GM19397 (cell line): ENCODE data around the gene MYOF.

Source experiments
- ATAC-seq: cut with Tn5 transposase; IDR thresholded peaks from one replicate; pipeline ENCODE4 v1.9.1; 2021; ENCODE audit warnings: mild to moderate bottlenecking, moderate library complexity; ENCODE audit not compliant: unreplicated experiment

Gene MYOF, protein sequence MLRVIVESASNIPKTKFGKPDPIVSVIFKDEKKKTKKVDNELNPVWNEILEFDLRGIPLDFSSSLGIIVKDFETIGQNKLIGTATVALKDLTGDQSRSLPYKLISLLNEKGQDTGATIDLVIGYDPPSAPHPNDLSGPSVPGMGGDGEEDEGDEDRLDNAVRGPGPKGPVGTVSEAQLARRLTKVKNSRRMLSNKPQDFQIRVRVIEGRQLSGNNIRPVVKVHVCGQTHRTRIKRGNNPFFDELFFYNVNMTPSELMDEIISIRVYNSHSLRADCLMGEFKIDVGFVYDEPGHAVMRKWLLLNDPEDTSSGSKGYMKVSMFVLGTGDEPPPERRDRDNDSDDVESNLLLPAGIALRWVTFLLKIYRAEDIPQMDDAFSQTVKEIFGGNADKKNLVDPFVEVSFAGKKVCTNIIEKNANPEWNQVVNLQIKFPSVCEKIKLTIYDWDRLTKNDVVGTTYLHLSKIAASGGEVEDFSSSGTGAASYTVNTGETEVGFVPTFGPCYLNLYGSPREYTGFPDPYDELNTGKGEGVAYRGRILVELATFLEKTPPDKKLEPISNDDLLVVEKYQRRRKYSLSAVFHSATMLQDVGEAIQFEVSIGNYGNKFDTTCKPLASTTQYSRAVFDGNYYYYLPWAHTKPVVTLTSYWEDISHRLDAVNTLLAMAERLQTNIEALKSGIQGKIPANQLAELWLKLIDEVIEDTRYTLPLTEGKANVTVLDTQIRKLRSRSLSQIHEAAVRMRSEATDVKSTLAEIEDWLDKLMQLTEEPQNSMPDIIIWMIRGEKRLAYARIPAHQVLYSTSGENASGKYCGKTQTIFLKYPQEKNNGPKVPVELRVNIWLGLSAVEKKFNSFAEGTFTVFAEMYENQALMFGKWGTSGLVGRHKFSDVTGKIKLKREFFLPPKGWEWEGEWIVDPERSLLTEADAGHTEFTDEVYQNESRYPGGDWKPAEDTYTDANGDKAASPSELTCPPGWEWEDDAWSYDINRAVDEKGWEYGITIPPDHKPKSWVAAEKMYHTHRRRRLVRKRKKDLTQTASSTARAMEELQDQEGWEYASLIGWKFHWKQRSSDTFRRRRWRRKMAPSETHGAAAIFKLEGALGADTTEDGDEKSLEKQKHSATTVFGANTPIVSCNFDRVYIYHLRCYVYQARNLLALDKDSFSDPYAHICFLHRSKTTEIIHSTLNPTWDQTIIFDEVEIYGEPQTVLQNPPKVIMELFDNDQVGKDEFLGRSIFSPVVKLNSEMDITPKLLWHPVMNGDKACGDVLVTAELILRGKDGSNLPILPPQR (N-terminal part only)

DNA sequence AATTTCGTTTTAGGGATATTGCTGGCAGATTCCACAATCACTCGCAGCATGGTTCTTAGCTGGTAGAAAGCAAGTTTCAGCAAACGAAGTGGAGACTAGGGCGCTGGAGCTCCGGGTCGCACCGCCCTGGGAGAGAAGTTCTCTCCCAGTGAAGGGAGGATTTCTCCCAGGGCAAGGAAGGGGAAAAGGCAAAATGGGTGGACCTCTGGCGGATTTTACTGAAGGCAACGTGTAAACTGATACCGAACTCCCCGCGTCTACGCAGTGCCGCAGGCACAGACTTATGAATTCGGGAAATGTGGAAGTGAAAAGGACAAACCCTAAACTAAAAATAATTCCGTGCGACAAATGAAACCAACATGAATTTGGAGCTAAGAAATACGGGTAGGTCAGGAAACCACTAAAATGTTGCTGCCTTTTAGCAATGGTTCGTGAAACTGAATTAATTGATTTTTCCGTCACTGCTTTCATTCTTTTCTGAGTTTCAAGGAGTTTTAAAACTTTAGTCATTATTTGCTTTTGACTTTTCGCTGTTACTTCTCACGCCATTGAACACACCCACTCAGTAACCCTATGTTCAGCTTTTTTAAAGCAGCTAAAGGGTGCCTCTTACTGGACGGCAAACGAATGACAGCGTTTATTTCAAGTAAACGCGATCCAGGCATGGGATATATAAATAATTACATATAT lies at the start of gene MYOF:
MYOF (minus strand) TSS at position 190 of the 690 bp plus-strand sequence; CDS start at position 50, 140 bp downstream.
- ATAC-seq: no peak

DNA sequence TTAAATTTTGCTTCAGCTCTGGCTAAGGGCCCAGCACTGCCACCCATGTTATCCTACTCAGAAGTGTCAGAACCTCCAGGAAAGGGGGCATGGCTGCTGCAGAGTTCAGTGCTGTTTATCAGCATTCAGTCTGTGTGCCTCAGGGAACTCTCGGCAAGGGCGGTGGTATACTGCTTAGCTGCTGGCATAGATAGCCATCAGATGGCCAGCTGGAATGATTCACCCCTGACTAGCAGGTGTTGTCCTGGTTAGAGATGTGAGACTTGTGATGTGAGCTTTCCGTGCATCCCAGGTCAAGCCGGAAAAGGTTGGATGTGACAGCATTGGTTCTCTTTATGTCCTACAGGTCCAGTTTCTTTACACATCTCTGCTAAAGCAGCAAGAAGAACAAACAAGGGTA lies 36.4 kb upstream of the MYOF start:
- ATAC-seq: no peak

DNA sequence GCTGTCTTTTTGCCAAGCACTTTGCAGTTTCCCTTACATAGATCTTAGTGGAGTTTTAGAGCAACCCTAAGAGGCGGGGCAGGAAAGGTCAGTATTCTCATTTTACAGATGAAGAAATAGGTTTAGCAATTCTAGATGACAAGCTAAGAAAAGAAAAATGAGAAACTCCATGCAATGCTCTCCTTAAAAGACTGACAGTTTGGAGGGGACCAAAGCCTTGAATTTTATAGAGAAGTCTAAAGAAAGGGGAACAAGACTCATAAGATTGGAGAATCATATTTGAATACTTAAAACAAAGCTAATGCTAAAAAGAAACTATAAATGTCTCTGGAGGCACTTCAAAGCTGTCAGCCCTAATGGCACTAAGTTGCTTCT lies 33.9 kb upstream of the MYOF start:
- no peak for ATAC-seq

DNA sequence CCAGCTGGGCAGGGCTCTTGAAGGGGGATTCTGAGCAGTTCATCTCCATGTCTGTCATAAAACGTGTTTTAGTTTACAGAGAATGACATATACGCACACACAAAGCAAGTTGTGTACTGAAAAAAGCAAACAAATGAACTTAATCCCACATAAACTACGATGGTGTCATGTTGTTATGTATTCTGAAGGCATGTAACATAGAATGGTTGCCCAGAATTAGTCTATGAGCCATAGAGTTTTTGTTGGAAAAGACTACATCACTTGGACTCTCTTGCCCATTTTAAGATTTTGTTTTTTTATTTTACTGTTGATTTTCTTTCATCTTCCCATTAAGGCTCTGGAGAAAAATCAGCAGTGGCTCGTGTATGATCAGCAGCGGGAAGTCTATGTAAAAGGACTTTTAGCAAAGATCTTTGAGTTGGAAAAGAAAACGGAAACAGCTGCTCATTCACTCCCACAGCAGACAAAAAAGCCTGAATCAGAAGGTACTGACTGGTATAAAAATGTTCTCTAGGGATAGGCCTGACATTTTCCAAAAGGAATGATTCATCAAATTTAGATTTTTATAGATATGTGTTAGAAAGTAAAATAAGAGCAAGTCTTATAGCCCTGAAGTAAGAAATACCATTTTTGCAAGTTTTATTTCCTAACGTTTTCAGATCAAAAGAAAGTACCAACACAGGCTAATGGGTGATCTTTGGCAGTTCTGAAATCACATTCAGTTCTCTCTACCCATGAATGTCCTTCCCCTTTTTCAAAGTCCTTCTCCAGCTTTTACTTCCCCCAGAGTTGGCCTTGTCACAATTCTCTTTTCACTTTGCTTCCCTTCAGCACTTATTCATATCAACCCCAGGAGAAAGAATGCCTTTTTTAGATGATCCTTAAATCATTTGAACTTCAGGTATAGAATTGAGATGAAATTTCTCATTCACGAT lies 33.2 kb upstream of the MYOF start:
- ATAC-seq: no peak

DNA sequence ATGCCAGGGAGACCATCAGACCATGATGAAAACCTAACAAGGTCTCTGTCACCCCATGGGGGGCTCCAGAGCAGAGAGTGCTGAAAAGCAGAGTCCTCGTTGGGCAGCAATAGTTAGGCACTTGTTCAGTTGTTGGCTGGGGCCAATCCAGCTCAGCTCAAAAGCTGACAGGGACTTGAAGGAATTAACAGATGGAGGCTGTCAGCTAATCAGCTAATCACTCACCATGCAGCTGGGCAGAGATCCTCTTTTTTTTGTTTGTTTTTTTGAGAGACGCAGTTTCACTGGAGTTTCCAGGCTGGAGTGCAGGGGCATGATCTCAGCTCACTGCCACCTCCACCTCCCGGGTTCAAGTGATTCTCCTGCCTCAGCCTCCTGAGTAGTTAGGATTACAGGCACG lies 32.4 kb upstream of the MYOF start:
- no peak for ATAC-seq

DNA sequence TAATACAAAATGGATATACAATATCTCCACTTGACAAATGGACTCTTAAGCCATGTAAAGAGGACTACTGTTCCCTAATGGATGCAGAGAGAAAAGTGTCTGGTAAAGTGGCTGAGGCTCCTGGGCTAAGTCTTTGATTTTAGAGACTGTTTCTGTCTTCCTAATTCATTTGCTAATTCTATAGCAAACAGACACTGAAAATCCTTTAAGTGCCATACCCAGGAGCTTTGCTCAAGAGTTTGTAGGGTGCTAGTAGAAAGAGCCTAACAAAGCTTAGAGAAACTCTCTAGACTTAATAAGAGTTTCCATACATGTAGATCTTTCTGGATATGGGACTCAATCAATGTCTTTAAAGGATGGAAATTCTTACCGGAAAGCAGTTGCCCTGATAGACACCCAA lies 31.0 kb upstream of the MYOF start:
- ATAC-seq: no peak

DNA sequence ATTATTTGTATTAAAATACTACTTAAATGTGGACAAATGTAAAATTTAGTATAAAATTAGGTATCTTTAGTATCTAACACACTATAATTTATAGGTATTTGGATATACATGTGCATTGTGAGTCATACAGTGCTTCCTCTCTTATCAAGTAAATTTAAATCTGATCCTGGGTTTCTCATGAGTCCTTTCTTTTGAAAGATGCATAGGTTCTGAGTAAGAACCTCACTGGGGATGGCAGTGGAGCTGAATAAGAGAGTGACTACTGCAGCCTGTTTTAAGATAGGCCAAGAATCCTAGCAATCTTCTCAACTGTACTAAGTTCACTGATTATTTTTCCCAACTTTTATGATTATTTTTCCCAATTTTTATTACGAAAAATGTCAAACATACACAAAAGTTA lies 30.4 kb upstream of the MYOF start:
- ATAC-seq: no peak

DNA sequence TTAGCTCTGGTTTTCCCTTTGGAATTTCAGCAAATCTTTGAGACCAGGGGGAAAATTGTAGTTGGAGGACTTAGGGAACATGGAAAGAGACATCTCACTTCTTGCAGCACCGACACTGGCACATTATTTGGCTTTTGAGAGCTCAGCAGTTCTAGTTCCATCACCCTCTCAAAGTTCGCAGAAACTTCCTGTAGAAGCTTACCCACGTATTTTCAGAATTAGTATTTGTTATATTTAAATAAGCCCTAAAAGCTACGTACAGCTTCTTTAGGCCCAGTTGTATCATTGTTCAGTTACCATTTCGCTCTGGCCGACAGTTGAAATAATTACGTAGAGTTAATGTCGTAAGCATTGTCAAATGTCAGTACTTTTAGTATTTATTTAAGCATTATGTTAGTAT lies 27.7 kb upstream of the MYOF start:
- ATAC-seq: no peak

DNA sequence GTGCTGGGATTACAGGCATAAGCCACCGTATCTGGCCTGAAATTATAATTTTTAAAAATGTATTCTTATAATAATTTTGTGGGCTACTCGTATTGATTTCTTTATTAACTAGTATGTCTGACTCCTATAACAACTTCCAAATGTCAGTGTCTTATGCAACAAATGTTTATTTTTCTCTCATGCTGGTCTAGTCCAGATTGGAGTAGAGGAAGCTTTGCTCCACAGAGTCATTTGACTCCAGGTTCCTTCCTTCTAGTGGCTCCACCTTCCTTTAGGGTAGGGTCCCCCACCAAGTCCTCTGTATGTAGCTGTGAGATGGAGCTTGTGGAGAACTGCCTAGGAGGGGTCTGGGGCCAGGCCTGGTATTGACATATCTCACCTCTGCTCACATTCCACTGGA lies 22.9 kb upstream of the MYOF start:
- ATAC-seq: no peak

DNA sequence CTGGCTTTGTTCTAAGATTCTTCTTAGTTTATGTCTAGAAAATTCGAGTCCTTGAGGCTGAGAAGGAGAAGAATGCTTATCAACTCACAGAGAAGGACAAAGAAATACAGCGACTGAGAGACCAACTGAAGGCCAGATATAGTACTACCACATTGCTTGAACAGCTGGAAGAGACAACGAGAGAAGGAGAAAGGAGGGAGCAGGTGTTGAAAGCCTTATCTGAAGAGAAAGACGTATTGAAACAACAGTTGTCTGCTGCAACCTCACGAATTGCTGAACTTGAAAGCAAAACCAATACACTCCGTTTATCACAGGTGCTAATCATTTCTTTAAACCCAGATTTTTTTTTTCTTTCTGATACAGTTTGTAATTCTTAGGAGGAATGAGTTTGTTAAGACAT lies 20.9 kb upstream of the MYOF start:
- no peak for ATAC-seq

DNA sequence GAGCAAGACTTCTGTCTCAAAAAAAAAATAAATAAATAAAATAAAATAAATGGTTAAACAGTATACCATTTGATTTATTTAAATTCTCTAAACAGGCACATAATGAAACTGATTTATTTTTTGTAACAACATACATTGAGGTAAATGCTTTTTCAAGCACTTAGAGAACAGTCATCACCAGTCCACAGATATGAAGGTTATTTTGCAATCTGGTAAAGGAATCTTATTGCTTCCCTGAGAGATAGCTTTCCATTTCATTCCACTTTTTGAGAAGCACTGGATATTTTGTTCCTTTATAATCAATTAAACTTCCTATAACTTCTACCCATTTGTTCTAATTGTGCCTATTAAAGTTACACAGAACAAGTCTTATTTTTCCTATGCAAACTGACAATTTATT lies 19.5 kb upstream of the MYOF start:
- ATAC-seq: no peak

DNA sequence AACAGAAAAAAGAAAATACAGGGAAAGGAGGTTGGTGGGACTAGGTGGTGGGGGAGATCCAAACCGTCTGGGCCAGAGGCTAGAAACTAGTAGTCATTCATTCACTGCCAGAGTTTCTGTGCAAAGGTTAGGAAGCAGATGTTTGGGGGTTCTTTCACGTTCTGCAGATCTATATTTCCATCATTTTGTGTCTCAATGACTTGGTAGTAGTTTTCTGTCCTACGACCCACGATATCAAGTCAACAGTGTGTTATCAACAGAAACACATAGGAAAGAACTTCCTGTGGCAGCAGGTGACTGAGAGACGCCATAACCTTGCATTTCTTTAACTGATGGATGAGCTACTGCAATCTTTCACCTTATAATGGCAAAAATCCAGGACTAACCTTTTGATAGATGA lies 16.0 kb upstream of the MYOF start:
- no peak for ATAC-seq

DNA sequence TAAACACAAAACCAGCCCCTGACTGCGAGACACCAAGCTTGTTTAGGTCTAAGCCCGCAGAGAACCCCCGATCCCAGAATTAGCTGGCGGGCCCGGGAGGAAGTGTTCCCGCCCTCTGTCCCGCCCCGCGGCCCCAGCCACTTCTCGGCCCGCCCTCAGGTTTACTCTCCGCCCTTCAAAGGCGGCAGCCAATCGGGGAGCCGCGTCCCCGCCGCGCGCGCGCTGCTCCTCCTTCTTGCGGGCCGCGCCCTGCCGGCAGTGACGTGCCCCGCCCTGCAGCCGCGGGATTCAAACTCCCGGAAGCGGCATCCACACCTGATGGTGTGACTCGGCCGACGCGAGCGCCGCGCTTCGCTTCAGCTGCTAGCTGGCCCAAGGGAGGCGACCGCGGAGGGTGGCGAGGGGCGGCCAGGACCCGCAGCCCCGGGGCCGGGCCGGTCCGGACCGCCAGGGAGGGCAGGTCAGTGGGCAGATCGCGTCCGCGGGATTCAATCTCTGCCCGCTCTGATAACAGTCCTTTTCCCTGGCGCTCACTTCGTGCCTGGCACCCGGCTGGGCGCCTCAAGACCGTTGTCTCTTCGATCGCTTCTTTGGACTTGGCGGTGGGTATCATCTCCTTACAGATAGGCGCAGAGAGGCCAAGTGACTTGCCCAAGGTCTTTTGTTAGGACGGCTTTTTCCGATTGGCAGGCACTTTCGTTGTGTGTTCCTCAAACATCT lies 14.3 kb upstream of the MYOF start, which contains the start of gene CEP55:
CEP55 (plus strand) TSS at position 291 of the 720 bp plus-strand sequence. CDS start 3,440 bp downstream, outside the sequence.
- peak; percentile 99 for ATAC-seq

DNA sequence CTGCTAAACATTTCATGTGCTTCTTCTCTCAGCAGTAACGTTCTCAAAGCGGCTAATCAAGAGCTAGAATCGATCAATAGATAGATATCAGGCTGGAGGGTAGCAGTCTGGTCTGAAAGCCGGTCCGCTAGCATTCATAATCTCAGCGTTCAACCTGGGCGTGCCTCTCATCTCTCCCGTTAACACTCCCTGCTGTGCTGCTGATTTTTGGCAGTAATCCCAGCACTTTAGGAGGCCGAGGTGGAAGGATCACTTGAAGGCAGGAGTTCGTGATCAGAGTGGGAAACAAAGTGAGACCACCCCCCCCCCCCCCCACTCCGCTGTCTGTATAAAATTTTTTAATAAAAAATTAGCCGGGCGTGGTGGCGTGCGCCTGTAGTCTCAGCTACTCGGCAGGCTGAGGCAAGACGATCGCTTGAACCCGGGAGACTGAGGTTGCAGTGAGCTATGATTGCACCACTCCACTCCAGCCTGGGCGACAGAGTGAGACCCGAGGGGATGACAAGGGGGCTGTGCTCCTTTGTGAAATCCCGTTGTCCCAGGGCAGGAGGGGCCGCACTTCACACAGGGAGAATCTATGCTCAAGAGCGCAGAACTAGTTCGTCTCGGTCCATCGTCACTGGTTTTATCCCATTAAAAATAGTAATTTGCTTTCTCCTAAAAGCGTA lies 13.7 kb upstream of the MYOF start:
- ATAC-seq: peak; percentile 20

DNA sequence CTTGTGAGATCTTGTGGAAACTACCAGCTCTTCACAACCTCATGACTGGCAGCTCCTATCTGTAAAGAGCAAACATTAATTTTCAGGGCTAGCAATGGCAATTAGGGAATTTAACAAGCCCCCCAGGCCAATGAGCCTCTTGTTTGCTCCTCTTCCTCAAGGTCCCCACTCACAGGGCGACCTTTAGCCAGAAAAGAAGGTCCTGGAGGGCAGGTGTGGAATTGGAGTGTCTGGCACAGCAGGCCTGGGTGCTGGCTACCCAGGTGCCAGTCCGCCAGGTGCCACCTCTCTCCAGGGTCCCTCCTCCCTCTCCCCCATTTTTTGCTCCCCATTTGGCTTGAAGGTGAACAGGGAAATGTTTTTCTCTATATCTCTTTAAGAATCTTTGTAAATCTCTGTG lies 12.4 kb upstream of the MYOF start:
- no peak for ATAC-seq

DNA sequence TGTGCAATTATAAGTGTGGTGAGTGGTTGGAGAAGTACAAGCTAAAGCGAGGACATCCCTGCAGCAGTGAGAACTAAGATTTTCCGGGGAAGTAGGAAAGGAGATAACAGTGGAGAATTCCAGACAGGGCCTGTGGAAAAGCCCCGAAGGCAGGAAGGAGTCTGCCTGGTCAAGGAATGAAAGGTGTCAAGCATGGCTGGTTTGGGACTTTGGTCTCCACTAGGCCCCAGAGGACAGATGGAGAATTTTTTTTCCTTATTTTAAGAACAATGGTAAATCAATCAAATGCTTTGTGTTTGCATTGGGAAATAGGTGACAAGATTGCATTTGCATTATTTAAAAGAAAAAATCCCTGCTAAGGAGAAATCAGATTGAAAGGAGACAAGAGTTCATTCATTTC lies 11.0 kb upstream of the MYOF start:
- no peak for ATAC-seq

DNA sequence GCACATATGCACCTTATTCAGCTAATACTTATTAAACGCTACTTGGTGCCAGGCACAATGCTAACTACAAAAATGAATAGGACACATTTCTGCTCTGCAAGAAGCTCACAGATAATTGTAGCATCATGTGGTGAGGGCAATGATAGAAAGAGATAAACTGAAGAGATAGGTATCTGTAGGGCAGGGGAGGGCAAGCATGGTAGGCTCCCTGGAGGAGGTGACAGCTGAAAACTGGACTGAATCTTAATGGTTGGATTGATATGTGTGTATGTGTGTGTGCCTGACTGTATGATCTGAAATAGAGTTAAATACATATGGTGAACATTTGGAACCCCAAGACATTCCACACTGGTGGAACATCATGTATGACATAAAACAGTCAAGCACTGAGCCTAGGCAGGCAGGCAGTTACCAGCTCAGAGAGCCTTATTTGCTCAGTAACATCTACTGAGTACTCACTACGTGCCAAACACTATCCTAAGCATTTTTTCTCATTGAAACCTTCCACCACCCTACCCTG lies 9.5 kb upstream of the MYOF start:
- no peak for ATAC-seq

DNA sequence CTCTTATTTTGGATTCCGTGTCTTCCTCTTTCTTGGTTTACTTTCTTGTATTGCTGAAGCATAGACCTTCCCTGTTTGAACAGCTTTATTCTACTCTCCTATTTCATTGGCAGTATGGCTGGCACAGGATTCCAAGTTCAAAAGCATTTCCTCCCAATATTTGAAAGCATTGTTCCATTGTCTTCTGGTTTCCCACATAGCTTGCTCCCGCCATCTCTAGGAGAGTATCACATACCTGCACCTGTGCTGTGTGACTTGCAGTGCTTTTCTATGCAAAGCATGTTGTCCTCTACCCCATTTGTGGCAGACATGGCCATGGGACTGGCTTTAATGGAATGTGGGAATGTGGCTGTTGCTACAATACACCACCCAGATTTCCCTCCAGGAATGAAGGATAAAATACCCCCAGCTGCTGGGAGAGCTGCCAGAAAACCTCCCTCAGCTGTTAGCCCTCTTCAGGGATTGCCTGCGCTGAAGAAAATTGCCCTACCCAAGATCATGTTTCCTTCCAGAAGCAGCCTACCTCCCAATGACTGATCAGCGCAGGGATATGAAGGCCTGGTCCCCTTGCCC lies 6.9 kb upstream of the MYOF start:
- no peak for ATAC-seq
